Melanocyte of skin (primary cell): ENCODE results near the gene SSTR1. TPM values are rescaled to one million over a fixed set of nuclear protein-coding genes. Genes with fewer than 3 reads are reported as not detected.

ENCODE experiments used
- total RNA-seq, 2 donors: library from RNA; depleted of rRNA; stranded (reverse); fragments of >200 nt; gene quantifications; 2 replicates each; pipeline ENCODE4 v1.2.3, GENCODE V29; 2012

Gene SSTR1, protein sequence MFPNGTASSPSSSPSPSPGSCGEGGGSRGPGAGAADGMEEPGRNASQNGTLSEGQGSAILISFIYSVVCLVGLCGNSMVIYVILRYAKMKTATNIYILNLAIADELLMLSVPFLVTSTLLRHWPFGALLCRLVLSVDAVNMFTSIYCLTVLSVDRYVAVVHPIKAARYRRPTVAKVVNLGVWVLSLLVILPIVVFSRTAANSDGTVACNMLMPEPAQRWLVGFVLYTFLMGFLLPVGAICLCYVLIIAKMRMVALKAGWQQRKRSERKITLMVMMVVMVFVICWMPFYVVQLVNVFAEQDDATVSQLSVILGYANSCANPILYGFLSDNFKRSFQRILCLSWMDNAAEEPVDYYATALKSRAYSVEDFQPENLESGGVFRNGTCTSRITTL
- total RNA-seq, result not detected

DNA sequence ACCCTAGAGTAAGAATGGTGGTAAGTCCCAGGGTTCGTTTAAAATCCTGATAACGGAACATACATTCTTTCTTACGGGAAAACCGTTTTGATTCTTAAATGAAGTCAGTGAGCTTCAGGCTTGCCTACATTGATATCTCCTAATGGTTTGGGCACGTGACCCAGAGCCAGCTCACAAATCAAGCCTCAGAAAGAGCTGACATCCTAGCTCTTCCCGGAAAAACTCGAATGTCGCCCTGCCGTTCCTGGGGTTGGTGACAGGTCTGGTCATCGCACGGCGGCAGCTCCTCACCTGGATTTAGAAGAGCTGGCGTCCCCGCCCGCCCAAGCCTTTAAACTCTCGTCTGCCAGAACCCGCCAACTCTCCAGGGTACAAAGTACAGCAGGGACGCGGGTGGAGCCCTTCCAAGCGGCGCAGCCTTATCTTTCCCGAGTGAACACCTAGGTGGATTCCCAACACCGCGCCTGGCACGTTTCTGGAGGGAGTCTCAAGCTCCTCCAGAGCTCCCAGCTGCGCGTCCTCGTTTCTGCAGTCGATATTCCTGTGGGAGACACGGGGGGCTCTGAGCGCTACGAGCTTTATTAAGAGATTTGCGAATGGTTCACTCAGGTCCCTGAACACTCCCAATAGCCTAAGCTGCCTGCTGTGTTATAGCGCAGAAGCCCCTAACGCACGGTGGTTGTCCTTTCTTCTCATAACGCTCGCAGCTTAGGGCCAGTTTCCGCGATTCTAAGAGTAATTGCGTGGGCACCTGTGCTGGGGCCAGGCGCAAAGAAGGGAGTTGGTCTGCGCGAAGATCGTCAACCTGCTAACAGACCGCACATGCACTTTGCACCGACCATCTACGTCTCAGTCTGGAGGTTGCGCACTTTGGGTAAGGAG is at the start of gene SSTR1:
Gene SSTR1, plus strand, starts transcription at position 169 of the 882 bp plus-strand sequence. CDS start 1,486 bp downstream, outside the sequence.

DNA sequence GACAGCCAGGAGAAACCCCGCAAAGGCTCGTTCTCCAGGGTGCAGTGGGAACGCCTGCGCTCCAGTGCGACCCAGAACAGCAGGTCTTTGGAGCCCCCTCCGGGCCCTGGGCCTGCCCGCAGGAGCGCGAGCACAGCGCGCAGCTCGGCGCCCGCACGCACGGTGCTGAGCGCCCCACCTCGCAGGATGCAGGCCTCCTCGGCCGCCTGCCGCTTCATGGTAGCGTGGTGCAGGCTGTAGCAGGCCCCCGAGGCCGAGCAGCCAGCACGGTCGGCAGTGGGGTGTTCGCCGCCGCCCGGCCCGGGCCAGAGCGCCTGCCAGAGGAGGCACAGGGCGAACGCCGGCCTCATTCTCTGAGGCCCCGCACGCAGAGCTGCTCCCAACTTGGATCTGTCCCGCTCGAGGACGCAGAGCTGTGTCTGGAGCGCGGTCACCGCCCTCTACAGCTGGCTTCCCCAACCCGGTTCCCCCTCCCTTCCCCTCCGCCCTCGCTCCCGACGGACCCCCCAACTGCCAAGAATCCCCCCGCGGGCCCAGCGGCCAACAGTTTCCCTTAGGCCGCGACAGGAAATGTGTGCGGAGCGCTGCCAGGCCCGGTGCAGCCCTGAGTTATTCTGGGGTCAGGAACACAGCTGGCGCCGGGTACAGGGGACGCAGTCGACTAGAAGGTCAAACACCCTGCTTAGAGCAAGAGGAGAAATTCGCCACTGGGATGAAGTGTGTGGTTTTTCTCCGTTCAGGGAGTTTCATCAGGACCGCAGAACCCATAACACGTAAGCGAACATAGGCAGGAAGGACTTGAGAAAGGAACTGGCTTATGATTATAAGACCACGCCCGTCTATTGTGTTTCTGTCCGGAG is 48.2 kb downstream of the SSTR1 start, which contains the start of gene CLEC14A:
Gene CLEC14A, minus strand, starts transcription at position 421 of the 860 bp plus-strand sequence. Its CDS starts 71 bp downstream, at position 350.

Other genes starting within 250 kb of the SSTR1 start
- not detected for gene CLEC14A, start 48.2 kb downstream of the SSTR1 start, total RNA-seq